ENCODE data around the gene PIGP.
"Not testable (repeated sequence)": the region's sequence is repeated elsewhere in the genome, so short reads cannot be mapped to it uniquely, and the experiment has no call there.

Gene PIGP

DNA sequence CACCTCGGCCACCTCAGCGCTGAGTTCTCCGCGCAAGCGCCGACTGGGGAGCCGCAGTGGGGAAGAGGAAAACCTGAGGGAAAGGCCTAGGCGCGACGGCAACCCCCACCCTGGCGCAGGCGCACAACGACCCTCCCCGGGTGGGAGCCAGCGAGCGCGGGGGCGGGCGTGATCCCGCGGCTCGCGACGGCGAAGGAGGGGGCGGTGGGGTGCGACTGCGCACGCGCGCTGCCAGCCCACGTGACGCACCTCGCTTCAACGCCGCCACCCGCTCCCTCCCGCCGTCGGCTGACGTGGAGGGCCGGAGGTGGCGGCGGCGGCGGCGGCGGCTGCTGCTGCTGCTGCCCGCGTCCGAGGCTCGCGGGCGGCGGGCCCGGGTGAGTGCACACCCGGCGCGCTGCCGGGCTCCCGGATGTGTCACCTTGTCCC, at the start of gene PIGP, which contains the start of gene TTC3:
TSS of gene PIGP (minus strand) at position 84 of the 429 bp plus-strand sequence. CDS start 556 bp downstream, outside the sequence.
TSS of gene TTC3 (plus strand) at position 267 of the 429 bp plus-strand sequence. CDS start 14,004 bp downstream, outside the sequence.
- peak; percentile 89 for DNase-seq (ENCODE audit: low read depth)

DNA sequence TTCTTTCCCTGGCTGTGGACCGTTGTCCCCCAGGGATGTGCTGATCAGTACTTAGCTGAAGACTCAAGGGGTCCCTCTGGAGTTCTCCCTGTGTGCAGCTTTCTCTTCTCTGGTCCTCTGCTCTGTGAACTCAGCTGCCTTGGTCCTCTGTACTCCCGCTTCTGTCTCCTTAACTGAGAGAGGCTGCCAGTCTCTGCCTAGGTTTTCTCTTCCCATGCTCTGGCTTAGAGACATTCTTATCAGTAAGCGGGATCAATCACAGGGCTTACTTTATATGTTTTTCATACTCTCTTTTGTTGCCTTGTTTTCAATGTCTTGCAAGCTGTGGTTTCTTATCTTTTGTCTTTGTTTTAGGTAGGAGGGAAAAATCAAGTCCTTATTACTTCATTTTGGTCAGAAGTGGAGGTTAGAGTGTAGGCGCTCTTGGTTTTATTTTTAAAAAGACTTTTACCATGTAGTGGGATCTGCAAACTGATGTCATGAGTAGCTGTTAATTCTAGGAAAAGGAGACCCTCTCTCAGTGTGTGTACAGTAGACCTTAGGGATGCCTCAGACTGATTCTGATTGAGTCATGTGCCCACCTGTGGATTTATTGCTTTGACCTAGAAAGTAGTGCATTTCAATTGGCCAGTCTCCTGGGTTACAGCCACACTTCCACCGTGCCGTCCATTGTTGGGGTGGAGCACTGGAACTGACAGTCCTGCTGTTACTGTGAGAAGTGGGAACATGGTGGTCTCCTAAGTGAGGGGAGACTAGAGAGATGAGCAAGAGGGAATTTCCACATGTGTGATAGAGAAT, 46.7 kb upstream of the PIGP start:
- DNase-seq (ENCODE audit: low read depth), result peak; percentile 71

DNA sequence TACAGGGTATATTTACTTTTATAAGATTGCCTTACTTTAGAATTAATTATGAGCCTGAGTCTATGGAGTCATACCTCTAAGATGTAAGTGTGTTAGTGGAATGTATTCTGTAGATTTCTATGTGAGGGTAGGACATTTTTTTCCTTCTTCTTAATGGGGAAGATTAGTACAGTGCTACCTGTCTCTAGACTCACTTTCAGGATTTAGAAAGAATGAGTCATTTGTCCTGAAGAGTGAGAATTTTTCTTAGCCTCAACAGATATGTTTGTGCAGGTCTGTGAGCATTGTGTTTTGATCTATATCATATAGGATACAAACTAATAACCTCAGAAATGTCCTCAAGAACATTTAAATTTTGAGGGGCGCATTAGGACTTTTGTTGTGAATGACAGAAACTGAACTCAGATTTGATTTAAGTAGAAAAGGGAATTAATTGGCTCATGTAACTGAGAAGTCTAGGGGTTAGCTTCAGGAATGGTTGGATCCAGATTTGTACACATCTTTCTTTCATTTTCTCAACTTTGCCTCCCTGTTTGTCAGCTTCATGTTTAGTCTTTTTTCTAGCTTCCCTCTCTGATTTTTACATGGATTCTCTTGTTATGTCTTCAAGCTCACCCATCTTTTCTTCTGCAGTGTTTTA, 45.4 kb upstream of the PIGP start:
- DNase-seq (ENCODE audit: low read depth), result no peak

DNA sequence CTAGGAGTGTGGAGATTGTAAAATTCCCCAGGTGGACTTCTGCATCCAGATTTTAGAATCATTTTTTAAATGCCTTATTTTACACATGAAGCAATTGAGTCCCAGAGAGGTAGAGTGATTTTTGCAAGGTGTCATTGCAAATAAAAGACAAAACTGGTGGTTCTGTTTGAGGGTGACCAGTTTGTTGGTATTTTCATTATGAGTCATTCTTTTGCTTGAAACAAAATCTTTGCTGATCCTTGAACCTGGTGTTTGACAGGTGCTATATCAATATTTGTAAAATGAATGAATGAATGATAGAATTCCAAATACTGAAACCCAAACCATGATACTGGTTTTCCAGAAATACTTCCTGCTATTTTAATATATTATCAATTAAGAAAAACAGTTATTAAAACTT, 44.3 kb upstream of the PIGP start:
- DNase-seq (ENCODE audit: low read depth), result no peak

DNA sequence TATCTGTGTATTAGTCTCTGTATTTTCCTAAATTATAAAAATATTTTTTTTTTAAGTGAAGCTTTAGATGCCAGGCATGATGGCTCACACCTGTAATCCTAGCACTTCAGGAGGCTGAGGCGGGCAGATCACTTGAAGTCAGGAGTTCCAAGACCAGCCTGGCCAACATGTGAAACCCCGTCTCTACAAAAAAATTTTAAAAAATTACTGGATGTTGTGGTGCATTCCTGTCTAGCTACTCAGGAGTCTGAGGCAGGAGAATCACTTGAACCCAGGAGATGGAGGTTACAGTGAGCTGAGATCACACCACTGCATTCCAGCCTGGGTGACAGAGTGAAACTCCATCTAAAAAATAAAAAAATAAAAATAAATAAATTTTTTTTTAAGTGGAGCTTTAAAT, 43.6 kb upstream of the PIGP start:
- not testable (repeated sequence) for DNase-seq (ENCODE audit: low read depth)

DNA sequence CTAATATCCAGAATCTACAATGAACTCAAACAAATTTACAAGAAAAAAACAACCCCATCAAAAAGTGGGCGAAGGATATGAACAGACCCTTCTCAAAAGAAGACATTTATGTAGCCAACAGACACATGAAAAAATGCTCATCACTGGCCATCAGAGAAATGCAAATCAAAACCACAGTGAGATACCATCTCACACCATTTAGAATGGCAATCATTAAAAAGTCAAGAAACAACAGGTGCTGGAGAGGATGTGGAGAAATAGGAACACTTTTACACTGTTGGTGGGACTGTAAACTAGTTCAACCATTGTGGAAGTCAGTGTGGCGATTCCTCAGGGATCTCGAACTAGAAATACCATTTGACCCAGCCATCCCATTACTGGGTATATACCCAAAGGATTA, 41.4 kb upstream of the PIGP start:
- not testable (repeated sequence) for DNase-seq (ENCODE audit: low read depth)

DNA sequence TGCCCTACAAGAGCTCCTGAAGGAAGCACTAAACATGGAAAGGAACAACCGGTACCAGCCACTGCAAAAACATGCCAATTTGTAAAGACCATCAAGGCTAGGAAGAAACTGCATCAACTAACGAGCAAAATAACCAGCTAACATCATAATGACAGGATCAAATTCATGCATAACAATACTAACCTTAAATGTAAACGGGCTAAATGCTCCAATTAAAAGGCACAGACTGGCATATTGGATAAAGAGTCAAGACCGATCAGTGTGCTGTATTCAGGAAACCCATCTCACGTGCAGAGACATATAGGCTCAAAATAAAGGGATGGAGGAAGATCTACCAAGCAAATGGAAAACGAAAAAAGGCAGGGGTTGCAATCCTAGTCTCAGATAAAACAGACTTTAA, 38.2 kb upstream of the PIGP start:
- not testable (repeated sequence) for DNase-seq (ENCODE audit: low read depth)

DNA sequence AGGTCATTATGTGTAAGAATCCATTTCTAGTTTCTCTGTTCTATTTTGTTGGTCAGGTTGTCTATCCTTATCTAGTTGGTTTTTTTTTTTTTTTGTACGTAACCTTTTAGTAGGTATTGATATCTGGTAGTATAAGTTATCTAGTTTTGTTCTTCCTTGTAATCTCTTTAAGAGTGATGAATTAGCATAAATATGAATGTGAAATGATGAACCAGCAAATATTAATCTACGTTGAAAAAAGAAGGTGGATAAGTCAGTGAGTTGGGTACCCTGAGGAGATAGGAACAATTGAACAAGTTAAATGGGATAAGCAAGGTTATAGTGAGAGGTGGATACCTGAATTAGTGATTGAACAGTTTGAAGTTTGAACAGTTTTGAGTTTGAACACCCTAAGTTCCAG, 34.1 kb upstream of the PIGP start:
- DNase-seq (ENCODE audit: low read depth), result no peak

DNA sequence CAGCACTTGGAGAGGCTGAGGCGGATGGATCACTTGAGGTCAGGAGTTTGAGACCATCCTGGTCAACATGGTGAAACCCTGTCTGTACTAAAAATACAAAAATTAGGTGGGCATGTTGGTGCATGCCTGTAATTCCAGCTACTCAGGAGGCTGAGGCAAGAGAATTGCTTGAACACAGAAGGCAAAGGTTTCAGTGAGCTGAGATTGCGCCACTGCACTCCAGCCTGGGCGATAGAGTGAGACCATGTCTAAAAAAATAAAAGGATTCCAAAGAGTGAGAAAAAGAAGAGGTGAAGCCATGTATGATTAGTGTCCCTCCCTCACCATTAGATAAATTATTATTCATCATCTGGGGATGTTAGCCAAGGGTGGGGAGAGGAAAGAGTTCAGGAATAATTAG, 29.9 kb upstream of the PIGP start:
- DNase-seq (ENCODE audit: low read depth), result peak; percentile 26

DNA sequence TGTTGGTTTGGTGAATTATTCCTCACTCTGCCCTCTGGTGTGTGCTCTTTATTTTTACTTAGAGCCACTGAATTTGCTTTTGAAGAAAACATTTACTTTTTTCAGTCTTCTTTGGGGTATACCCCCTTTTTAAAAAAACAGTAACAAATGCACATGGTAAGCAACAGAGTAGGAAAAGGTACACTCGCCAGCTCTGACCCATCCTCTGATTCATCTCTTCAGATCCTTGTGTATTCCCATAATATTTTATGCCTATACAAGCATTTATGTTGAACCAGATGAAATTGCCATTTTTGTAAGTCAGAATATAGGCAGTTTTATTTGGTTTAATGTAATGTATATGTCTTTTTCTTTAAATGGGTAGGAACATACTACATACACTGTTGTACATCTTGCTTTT, 28.5 kb upstream of the PIGP start:
- peak; percentile 10 for DNase-seq (ENCODE audit: low read depth)

DNA sequence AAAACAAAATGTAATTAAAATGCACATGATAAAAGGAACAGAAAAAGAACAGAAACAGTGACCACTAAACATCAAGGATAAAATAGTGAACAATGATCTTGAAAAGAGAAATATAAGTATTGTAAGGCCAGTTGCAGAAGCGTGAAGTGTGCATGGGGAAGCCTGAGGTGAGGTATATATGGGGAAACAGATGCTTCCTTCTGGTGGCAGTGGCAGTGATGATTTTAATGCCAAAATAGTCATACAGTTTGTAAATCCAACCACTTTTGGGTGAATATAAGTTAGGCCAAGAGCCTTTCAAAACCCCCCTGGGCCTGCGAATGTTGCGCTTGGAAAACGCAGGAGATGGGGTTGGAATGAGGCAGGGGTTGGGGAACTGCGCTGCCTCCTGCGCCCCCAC, 27.4 kb upstream of the PIGP start:
- no peak for DNase-seq (ENCODE audit: low read depth)

DNA sequence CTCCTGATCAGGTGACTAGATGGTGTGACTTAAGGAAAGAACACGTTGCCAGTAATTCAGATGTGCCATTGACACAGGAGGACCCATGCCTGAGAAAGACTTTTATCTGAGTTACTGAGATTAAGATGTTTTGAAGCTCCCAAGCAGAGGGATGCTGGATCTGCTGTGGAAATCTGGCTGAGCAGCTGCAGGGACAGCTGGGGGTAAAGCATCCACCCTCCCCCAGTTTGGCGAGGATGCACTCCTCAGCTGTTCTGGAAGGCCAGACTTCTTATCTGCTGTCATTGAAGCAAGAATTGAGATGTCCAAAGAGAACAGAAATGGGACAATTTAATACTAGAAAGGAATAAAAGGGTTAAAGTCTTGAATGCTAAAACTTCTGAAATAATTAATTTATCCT, 25.9 kb upstream of the PIGP start:
- DNase-seq (ENCODE audit: low read depth), result no peak

DNA sequence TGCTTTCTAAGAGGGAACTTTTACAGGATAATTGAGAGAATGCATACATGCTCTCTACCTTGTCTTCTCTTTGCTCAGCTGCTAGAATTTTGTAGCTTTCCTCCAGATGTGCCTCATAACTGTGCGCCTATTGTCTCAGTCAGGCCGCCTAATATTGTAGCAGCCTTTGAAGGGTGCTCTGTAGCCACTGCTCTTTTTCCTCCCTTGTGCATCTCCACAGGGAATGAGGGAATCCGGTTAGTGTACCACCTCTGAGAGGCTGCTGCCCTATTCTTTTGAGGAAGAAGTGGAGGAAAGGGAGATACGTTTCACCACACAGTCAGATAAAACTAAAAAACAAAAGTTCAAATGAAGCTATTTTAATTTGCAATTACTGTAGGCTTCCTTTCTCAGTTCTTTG, 22.9 kb upstream of the PIGP start:
- no peak for DNase-seq (ENCODE audit: low read depth)

DNA sequence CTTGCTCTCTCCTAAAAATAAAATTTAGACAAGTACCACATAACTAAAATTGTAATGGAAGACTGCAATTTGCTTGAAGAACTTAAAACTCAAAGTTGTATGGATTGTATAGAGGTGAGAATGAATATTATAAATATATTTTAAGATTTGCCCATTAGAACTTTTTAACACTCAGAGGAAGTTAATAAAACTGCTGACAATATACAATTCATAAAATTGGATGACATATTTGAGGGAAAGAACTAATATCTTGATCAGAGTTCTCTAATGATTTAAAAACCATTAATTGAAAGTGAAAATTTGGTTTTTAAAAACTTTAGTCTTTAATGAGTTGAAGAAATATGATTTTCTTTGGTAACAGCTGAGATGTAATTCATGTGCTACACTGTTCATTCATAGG, 21.1 kb upstream of the PIGP start:
- DNase-seq (ENCODE audit: low read depth), result no peak

DNA sequence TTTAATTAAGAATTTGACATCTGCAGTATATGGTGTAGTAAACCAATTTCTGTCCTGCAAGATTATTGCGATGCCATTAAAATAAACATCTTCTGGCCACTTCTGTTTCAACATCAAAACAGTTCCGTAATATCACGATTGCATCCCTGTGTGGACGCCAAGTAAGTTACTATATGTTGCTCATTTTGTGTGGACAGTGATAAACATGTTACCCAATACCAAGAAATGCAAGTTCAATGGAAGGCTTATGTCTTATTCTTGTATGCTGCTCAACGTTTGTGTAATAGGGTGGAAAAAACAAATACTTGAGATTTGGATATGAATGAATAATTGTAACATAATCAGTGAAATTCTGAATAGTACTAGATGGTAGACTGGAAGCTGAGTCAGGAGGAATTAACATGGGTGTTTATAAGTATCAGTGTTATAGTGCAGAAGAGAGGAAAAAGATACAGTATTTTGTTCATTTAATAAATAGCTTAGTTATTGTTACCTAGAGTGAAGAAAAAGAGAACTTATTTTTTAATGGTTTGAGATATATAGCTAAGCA, 15.4 kb upstream of the PIGP start:
- peak; percentile 91 for DNase-seq (ENCODE audit: low read depth)

DNA sequence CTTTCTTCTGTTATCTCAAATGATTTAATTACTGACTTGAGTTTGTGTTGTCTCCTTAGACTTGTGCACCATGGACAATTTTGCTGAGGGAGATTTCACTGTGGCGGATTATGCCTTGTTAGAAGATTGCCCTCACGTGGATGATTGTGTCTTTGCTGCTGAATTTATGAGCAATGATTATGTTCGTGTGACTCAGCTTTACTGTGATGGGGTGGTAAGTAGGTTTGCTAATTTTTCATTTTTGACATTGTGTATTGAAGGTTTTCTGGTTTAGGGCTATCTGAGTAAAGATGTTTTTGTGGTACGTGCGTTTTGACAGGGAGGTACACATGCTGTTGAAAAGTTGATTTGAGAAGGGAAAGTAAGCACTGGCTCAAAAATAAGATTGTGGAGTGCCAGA, 14.3 kb upstream of the PIGP start:
- DNase-seq (ENCODE audit: low read depth), result peak; percentile 75

DNA sequence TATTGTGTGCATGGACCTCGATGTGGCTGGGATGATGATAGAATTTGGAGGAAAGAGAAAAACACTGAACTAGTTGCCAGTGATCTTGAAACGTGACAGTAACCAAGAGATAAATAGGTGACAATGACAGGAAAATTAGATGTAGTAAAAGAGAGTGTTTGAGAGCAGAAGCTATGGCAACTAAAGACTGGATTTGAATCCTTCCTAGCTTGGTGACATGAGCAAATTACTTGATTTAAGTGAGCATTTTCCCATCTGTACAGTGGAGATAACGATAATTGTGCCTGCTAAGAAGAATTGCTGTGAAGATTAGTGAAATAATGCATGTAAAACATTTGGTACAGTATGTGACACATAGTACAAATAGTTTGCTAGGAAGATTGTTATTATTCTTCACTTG, 12.9 kb upstream of the PIGP start:
- no peak for DNase-seq (ENCODE audit: low read depth)

DNA sequence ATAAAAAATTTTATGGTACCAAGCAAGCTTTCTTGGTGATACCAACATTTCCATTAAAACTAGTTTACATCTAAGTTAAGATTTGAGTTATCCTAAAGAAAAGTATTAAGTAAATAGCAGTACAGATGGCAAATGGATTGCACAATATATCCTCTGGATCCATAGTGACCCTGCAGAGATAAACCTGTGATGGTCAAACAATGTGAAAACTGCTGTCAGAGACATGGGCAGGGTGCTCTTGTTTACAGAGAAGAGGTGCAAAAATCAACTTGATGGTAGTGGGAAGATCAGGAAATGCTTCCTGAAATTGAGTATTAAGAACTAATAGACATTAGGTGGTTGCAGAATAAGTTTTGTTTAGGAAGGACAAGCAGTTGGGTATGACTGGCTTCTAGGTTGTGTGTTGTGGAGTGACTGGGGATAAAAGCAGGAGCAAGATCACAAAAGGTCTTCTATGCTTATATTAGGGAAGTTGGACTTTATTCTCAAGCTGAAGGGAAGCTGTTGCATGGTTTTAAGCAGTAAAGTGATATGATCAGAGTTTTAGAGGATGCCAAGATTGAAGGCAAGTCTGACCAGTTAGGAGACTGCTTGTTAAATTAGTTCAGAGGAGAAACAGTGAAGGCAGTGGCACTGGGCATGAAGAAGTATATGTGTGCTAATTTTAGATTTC, 10.1 kb upstream of the PIGP start:
- no peak for DNase-seq (ENCODE audit: low read depth)

DNA sequence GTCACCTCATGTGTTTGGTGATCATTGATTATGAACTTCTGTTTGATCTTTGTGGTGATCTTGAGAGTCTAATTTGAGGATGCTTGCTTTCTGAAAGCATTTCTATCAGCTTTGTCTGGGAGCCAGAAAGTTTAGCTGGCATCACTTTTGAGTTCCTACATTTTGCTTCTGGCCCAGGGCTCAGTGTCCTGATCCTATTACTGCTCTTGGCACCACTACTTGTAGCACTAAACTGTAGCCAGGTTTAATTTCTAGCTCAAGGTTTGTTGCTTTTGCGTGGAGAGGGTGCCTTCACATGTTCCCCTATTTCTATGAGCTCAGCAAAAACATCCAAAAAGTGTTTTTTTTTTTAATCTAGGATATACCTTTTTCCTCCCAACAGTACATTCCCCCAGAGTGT, 9.5 kb upstream of the PIGP start:
- no peak for DNase-seq (ENCODE audit: low read depth)

DNA sequence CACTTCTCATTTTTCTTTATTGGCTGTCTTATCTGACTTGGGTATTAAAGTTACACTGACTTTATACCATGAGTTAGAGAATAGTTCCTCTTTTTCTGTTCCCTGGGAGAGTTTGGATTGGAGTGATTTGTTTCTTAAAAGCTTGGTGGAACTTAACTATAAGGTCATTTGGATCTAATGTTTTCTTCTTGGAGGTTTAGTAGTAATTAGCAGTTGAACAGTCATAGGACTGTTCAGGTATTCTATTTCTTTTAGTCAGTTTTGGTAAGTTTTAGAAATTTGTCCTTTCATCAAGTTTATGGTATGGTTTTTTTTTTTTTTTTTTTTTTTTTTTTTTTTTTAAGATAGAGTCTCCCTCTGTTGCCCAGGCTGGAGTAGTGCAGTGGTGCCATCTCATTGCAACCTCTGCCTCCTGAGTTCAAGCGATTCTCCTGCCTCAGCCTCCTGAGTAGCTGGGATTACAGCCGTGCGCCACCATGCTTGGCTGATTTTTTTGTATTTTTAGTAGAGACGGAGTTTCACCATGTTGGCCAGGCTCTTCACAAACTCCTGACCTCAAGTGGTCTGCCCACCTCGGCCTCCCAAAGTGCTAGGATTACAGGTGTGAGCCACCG, 6.4 kb upstream of the PIGP start:
- no peak for DNase-seq (ENCODE audit: low read depth)

DNA sequence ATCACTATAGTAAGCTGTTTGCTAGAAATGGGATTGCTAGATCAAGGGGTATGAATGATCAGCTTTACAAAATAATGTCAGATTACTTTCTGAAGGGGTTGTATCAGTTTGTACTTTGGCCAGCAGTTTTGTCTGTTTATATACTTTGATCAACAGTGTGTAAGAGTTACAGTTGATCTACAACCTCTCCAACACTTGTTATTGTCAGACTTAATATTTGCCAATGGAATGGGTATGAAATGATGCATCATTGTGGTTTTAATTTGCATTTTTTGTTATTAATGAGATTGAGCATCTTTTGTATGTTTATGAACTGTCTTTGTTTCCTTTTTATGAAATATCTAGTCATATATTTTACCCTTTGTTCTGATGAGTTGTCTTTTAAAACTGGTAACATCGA, 4.5 kb upstream of the PIGP start:
- no peak for DNase-seq (ENCODE audit: low read depth)

Data from amniotic epithelial cell (primary cell).